Gastrocnemius medialis (tissue), 4 donors: ENCODE results near the gene PLXNC1. TPM values are rescaled to one million over a fixed set of nuclear protein-coding genes. Genes with fewer than 3 reads are reported as not detected.
A peak's percentile ranks its signal among the peaks of the same experiment; 100 is the strongest.

Experiments used
- ATAC-seq, 2 donors: fragments of 150-250 bp; one replicate each; pipeline ENCODE4 v1.9.1; 2016
- DNase-seq, 2 donors: peaks; one replicate each; pipeline ENCODE4 v3.0.0-alpha.2; 2019
- H3K27ac ChIP-seq, 4 donors: fragments of 200-600 bp; sonication (generic); 1 replicate in 1 of 4; 2 replicates in 3 of 4; pipeline ENCODE4 v1.5.1; 2016 to 2018; ENCODE audit warnings: mild to moderate bottlenecking in 2 of 4, moderate library complexity in 1 of 4
- H3K27me3 ChIP-seq, 3 donors: fragments of 200-600 bp; sonication (generic) in 2 of 3; 1 replicate in 1 of 3; 2 replicates in 2 of 3; pipeline versions ENCODE4 v1.5.1 to v1.6.0; 2016 to 2019; ENCODE audit warnings: mild to moderate bottlenecking in 1 of 3, moderate library complexity in 1 of 3
- H3K36me3 ChIP-seq, 2 donors: fragments of 200-600 bp; sonication (generic) in 1 of 2; one replicate each; pipeline ENCODE4 v1.5.1; 2017 to 2018
- H3K4me1 ChIP-seq, 2 donors: fragments of 200-600 bp; sonication (generic) in 1 of 2; one replicate each; pipeline ENCODE4 v1.5.1; 2016 to 2017; ENCODE audit warnings: mild to moderate bottlenecking in 2 of 2
- H3K4me3 ChIP-seq, 4 donors: fragments of 200-600 bp; sonication (generic) in 3 of 4; 1 replicate in 1 of 4; 2 replicates in 3 of 4; pipeline ENCODE4 v1.5.1; 2016 to 2019; ENCODE audit warnings: mild to moderate bottlenecking in 2 of 4
- H3K9me3 ChIP-seq, 3 donors: fragments of 200-600 bp; sonication (generic) in 2 of 3; 1 replicate in 1 of 3; 2 replicates in 2 of 3; pipeline ENCODE4 v1.5.1; 2016 to 2019
- POLR2A ChIP-seq, 2 donors: fragments of 450-650 bp; IDR thresholded peaks; one replicate each; pipeline ENCODE4 v1.6.1; 2017; ENCODE audit warnings: antibody characterized with exemption in 2 of 2, mild to moderate bottlenecking in 2 of 2, moderate library complexity in 2 of 2
- in situ Hi-C, 4 donors: fragments of 200-750 bp; cut with MboI; loops; one replicate each; pipeline versions ENCODE4 v1.15.0 to v1.8.0; 2017; ENCODE audit warnings: low sequenced_read_pairs in 4 of 4
- intact Hi-C: fragments of 100-400 bp; cut with DNase I; formaldehyde crosslinking; loops from one replicate; pipeline ENCODE4 v1.15.1; 2023; ENCODE audit warnings: low total_unique reads
- total RNA-seq, 4 donors: library from RNA; depleted of rRNA; stranded (reverse); fragments of >200 nt; gene quantifications; one replicate each; pipeline versions ENCODE4 v1.1.0 to v1.2.3, GENCODE V29; 2016
- TF ChIP-seq, protein P1 (sequence below), 5 experiments: fragments of 450-650 bp in 3 of 5; fragments of 200-600 bp in 2 of 5; sonication (generic) in 2 of 5; IDR thresholded peaks in 4 of 5; conservative IDR thresholded peaks in 1 of 5; 1 replicate in 4 of 5; 2 replicates in 1 of 5; pipeline ENCODE4 v1.5.1; 2016 to 2019; ENCODE audit warnings: antibody characterized with exemption in 5 of 5, mild to moderate bottlenecking in 3 of 5, moderate library complexity in 3 of 5

The PLXNC1 gene
- total RNA-seq, 4 donors from 2014 or later: 0.62 to 2.2 (median 1.2) TPM

GRCh38 chr12:94273272-94273671 lies 124.9 kb downstream of the PLXNC1 start:
- Histone ChIP-seq H3K4me3 (no peak overlapping the region), H3K27me3 (no peaks in the 10 kb centered on the region), H3K4me1 (no peaks in the 10 kb centered on the region), H3K9me3 (no peaks in the 10 kb centered on the region), H3K27ac (no peak overlapping the region), H3K36me3 (no peaks in the 10 kb centered on the region)
- intact Hi-C loops (no loop called here), in situ Hi-C loops (no loop called here)
- TF ChIP-seq, protein P1, sequence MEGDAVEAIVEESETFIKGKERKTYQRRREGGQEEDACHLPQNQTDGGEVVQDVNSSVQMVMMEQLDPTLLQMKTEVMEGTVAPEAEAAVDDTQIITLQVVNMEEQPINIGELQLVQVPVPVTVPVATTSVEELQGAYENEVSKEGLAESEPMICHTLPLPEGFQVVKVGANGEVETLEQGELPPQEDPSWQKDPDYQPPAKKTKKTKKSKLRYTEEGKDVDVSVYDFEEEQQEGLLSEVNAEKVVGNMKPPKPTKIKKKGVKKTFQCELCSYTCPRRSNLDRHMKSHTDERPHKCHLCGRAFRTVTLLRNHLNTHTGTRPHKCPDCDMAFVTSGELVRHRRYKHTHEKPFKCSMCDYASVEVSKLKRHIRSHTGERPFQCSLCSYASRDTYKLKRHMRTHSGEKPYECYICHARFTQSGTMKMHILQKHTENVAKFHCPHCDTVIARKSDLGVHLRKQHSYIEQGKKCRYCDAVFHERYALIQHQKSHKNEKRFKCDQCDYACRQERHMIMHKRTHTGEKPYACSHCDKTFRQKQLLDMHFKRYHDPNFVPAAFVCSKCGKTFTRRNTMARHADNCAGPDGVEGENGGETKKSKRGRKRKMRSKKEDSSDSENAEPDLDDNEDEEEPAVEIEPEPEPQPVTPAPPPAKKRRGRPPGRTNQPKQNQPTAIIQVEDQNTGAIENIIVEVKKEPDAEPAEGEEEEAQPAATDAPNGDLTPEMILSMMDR (IDR thresholded peaks at IDR 0.05 in 4 of 5, conservative IDR thresholded peaks at IDR 0.05 in 1 of 5): no peak
- TF ChIP-seq POLR2A (IDR thresholded peaks at IDR 0.05): no peak
- DNase-seq (no peak), ATAC-seq (no peak)

DNA sequence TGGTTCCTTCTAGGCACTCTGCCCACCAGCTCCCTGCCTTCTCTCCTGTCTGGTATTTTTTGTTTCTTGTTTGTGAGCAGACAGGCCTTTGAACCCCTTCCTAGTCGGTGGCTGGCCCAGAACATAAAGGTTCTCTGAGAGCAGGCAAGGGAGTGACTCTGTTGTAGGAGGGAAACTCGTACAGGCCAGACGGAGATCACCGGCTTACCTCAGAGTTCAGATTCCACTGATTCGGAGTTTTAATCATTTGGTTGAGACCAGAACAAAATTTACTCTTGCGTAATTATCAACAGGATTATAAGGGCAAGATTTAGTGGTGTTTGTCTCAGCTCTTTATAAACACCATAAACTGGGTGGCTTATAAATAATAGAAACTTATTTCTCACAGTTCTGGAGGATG lies 128.3 kb downstream of the PLXNC1 start:
- H3K4me1 ChIP-seq: peaks cover 0 to under 1% of the 10 kb centered on the region in 2 donors
- in situ Hi-C loops (no loop called here), intact Hi-C loops (no loop called here)
- DNase-seq (no peak), ATAC-seq (no peak)
- H3K9me3 ChIP-seq: no peaks in the 10 kb centered on the region
- no peak overlapping the region for H3K27ac ChIP-seq
- no peak overlapping the region for H3K4me3 ChIP-seq
- TF ChIP-seq POLR2A (IDR thresholded peaks at IDR 0.05): no peak
- TF ChIP-seq, protein P1 (IDR thresholded peaks at IDR 0.05 in 4 of 5, conservative IDR thresholded peaks at IDR 0.05 in 1 of 5): no peak
- H3K36me3 ChIP-seq: no peaks in the 10 kb centered on the region
- no peaks in the 10 kb centered on the region for H3K27me3 ChIP-seq

- Histone ChIP-seq H3K27me3 (no peaks in the 10 kb centered on the region), H3K9me3 (no peaks in the 10 kb centered on the region), H3K36me3 (no peaks in the 10 kb centered on the region), H3K4me3 (no peak overlapping the region), H3K27ac (no peak overlapping the region), H3K4me1 (peaks cover 0 to 3% of the 10 kb centered on the region in 2 donors)
- no peak for ATAC-seq
- intact Hi-C loops: no loop called here
- in situ Hi-C loops: no loop called here
- no peak for DNase-seq
- TF ChIP-seq, protein P1 (IDR thresholded peaks at IDR 0.05 in 4 of 5, conservative IDR thresholded peaks at IDR 0.05 in 1 of 5): no peak
- no peak for TF ChIP-seq POLR2A (IDR thresholded peaks at IDR 0.05)
Measured at GRCh38 chr12:94277426-94278000, 129.1 kb downstream of the PLXNC1 start.

- H3K9me3 ChIP-seq: no peaks in the 10 kb centered on the region
- H3K4me1 ChIP-seq: peaks cover 0 to 3% of the 10 kb centered on the region in 2 donors
- no peak overlapping the region for H3K27ac ChIP-seq
- intact Hi-C loops: no loop called here
- in situ Hi-C loops: no loop called here
- DNase-seq (no peak), ATAC-seq (no peak)
- TF ChIP-seq, protein P1 (IDR thresholded peaks at IDR 0.05 in 4 of 5, conservative IDR thresholded peaks at IDR 0.05 in 1 of 5): no peak
- no peak for TF ChIP-seq POLR2A (IDR thresholded peaks at IDR 0.05)
- no peaks in the 10 kb centered on the region for H3K36me3 ChIP-seq
- no peaks in the 10 kb centered on the region for H3K27me3 ChIP-seq
- no peak overlapping the region for H3K4me3 ChIP-seq
Measured at GRCh38 chr12:94280063-94280462, 131.7 kb downstream of the PLXNC1 start.

- TF ChIP-seq, protein P1 (IDR thresholded peaks at IDR 0.05 in 4 of 5, conservative IDR thresholded peaks at IDR 0.05 in 1 of 5): no peak
- no peak for TF ChIP-seq POLR2A (IDR thresholded peaks at IDR 0.05)
- ATAC-seq (no peak), DNase-seq (no peak)
- in situ Hi-C loops: no loop called here
- Histone ChIP-seq H3K27me3 (no peaks in the 10 kb centered on the region), H3K36me3 (no peaks in the 10 kb centered on the region), H3K4me3 (no peak overlapping the region), H3K27ac (peak overlapping the region in 3 of 4 donors; percentile 24 to 35 (median 31)), H3K4me1 (peaks cover 0 to 3% of the 10 kb centered on the region in 2 donors), H3K9me3 (no peaks in the 10 kb centered on the region)
- intact Hi-C loops: no loop called here
Measured at GRCh38 chr12:94282675-94283074, 134.3 kb downstream of the PLXNC1 start.
